A673 (cell line): ENCODE data around the gene ZNRF4. TPM values are rescaled to one million over a fixed set of nuclear protein-coding genes. Genes with fewer than 3 reads are reported as not detected.

Experiments used
- BruUV-seq: library from RNA; stranded (reverse); fragments of 400-500 nt; replicated peaks from 2 replicates; lab custom pipeline; 2021; lab: Mats Ljungman, UMichigan
- CTCF ChIA-PET: fragments of 300-600 bp; sonication (Branson Sonifier 250); formaldehyde crosslinking; loops from one replicate; lab custom pipeline; 2022; ENCODE audit warnings: antibody characterized with exemption; lab: Charles Lee
- POLR2A ChIA-PET: fragments of 300-600 bp; sonication (Branson Sonifier 250); formaldehyde crosslinking; loops from one replicate; lab custom pipeline; 2022; ENCODE audit warnings: antibody characterized with exemption; ENCODE audit not compliant: low non-redundant PET; lab: Charles Lee
- DNase-seq: peaks from one replicate; pipeline ENCODE4 v3.0.0-alpha.2; 2015; ENCODE audit warnings: low spot score
- H3K27ac ChIP-seq: fragments of 200-600 bp; sonication (generic); 2 replicates; pipeline ENCODE4 v1.5.1; 2016; ENCODE audit warnings: mixed run types, low read depth, mild to moderate bottlenecking, mixed read lengths, antibody characterized with exemption, low read length; ENCODE audit not compliant: poor library complexity, severe bottlenecking
- H3K27me3 ChIP-seq: fragments of 200-600 bp; sonication (generic); replicated peaks from 2 replicates; pipeline ENCODE4 v1.6.1; 2017; ENCODE audit warnings: mixed run types, low read depth, mild to moderate bottlenecking, mixed read lengths, antibody characterized with exemption, low read length; ENCODE audit not compliant: insufficient read depth, poor library complexity
- H3K36me3 ChIP-seq: fragments of 200-600 bp; sonication (generic); 2 replicates; pipeline ENCODE4 v1.6.1; 2016; ENCODE audit warnings: mixed run types, mild to moderate bottlenecking, mixed read lengths, antibody characterized with exemption, low read length; ENCODE audit not compliant: insufficient read depth, poor library complexity, severe bottlenecking
- H3K4me1 ChIP-seq: fragments of 200-600 bp; sonication (generic); 2 replicates; pipeline ENCODE4 v1.6.1; 2017; ENCODE audit warnings: mixed run types, mild to moderate bottlenecking, mixed read lengths, antibody characterized with exemption, low read length; ENCODE audit not compliant: insufficient read depth, poor library complexity, severe bottlenecking
- H3K4me3 ChIP-seq: fragments of 200-600 bp; sonication (generic); 2 replicates; pipeline ENCODE4 v1.5.1; 2016; ENCODE audit warnings: low read depth, mixed run types, mild to moderate bottlenecking, mixed read lengths, low read length; ENCODE audit not compliant: poor library complexity, severe bottlenecking
- H3K9me3 ChIP-seq: fragments of 200-600 bp; sonication (generic); 2 replicates; pipeline ENCODE4 v1.6.1; 2016; ENCODE audit warnings: mixed run types, low read depth, mild to moderate bottlenecking, mixed read lengths, antibody characterized with exemption, low read length; ENCODE audit not compliant: poor library complexity, severe bottlenecking
- CTCF ChIP-seq: fragments of 300-800, 200-600 bp; sonication (generic); conservative IDR thresholded peaks from 2 replicates; pipeline ENCODE4 v1.5.1; 2017; ENCODE audit warnings: low read depth, mild to moderate bottlenecking, antibody characterized with exemption, low read length, moderate library complexity, mixed read lengths
- EZH2 ChIP-seq: fragments of 200-600 bp; sonication (generic); IDR thresholded peaks from 2 replicates; pipeline ENCODE4 v1.6.1; 2017; ENCODE audit warnings: borderline replicate concordance, low read depth, mild to moderate bottlenecking, mixed read lengths, antibody characterized with exemption, low read length; ENCODE audit not compliant: poor library complexity, severe bottlenecking
- intact Hi-C: fragments of 100-400 bp; cut with micrococcal nuclease; formaldehyde crosslinking; loops from one replicate; pipeline ENCODE4 v1.10.0; 2022; ENCODE audit not compliant: unreplicated experiment
- total RNA-seq: library from RNA; stranded (reverse); gene quantifications from 2 replicates; pipeline ENCODE4 v1.2.3, GENCODE V29; 2021

The ZNRF4 gene
- total RNA-seq, 1 experiment from 2014 or later: not detected

- no peaks in the 10 kb centered on the region for H3K9me3 ChIP-seq
- no peak overlapping the region for H3K4me3 ChIP-seq
- H3K27ac ChIP-seq: no peak overlapping the region
- no TSS peak for BruUV-seq
- no peaks in the 10 kb centered on the region for H3K27me3 ChIP-seq
- no peaks in the 10 kb centered on the region for H3K4me1 ChIP-seq
- TF ChIP-seq CTCF: no peak
- no peak for TF ChIP-seq EZH2
- POLR2A ChIA-PET: no interaction called here
- CTCF ChIA-PET: no interaction called here
- peak; percentile 67 for DNase-seq
- intact Hi-C loops: no loop called here
- H3K36me3 ChIP-seq: no peaks in the 10 kb centered on the region
Observed at GRCh38 chr19:5498830-5499550, 43.8 kb downstream of the ZNRF4 start.

GRCh38 chr19:5501907-5502306 is 46.7 kb downstream of the ZNRF4 start:
- H3K4me3 ChIP-seq: no peak overlapping the region
- no TSS peak for BruUV-seq
- H3K27ac ChIP-seq: no peak overlapping the region
- intact Hi-C loops: no loop called here
- H3K27me3 ChIP-seq: no peaks in the 10 kb centered on the region
- DNase-seq: no peak
- ChIA-PET POLR2A (no interaction called here), CTCF (no interaction called here)
- H3K36me3 ChIP-seq: no peaks in the 10 kb centered on the region
- TF ChIP-seq EZH2 (no peak), CTCF (no peak)
- H3K4me1 ChIP-seq: no peaks in the 10 kb centered on the region
- no peaks in the 10 kb centered on the region for H3K9me3 ChIP-seq

- no peak overlapping the region for H3K4me3 ChIP-seq
- POLR2A ChIA-PET: no interaction called here
- no TSS peak for BruUV-seq
- no peaks in the 10 kb centered on the region for H3K4me1 ChIP-seq
- DNase-seq: no peak
- intact Hi-C loops: no loop called here
- no peaks in the 10 kb centered on the region for H3K27me3 ChIP-seq
- CTCF ChIA-PET: no interaction called here
- no peaks in the 10 kb centered on the region for H3K9me3 ChIP-seq
- TF ChIP-seq EZH2 (no peak), CTCF (peak; percentile 28; the same call in 1 of the 2 replicates)
- no peak overlapping the region for H3K27ac ChIP-seq
- no peaks in the 10 kb centered on the region for H3K36me3 ChIP-seq
Observed at GRCh38 chr19:5503598-5503997, 48.4 kb downstream of the ZNRF4 start.
